GM19238 (cell line): Measurements from ENCODE around the gene PRDM16.

Experiments
- DNase-seq: peaks from one replicate; pipeline ENCODE4 v3.0.0; 2011; ENCODE audit warnings: low spot score; ENCODE audit not compliant: insufficient read length

The PRDM16 gene

GRCh38 chr1:3032371-3033039 lies 36.5 kb upstream of the PRDM16 start:
- no peak for DNase-seq

- DNase-seq: no peak
These were observed 35.8 kb upstream of the PRDM16 start for GRCh38 chr1:3033040-3033789.

- no peak for DNase-seq
These were observed 35.3 kb upstream of the PRDM16 start for GRCh38 chr1:3033790-3034090.

- DNase-seq: no peak
These were observed 34.8 kb upstream of the PRDM16 start for GRCh38 chr1:3034162-3034561.

- no peak for DNase-seq
These were observed 34.1 kb upstream of the PRDM16 start for GRCh38 chr1:3034728-3035562.

- DNase-seq: no peak
These were observed 33.2 kb upstream of the PRDM16 start for GRCh38 chr1:3035563-3036446.

GRCh38 chr1:3036447-3037280 lies 32.3 kb upstream of the PRDM16 start:
- DNase-seq: no peak

GRCh38 chr1:3037281-3038040 lies 31.5 kb upstream of the PRDM16 start:
- DNase-seq: no peak

- DNase-seq: no peak
These were observed 30.9 kb upstream of the PRDM16 start for GRCh38 chr1:3038113-3038551.

GRCh38 chr1:3038571-3039181 lies 30.3 kb upstream of the PRDM16 start:
- no peak for DNase-seq

- DNase-seq: no peak
These were observed 29.0 kb upstream of the PRDM16 start for GRCh38 chr1:3040004-3040403.

GRCh38 chr1:3042481-3042880 lies 26.5 kb upstream of the PRDM16 start:
- no peak for DNase-seq

GRCh38 chr1:3049164-3049563 lies 19.8 kb upstream of the PRDM16 start:
- no peak for DNase-seq

- no peak for DNase-seq
These were observed 19.1 kb upstream of the PRDM16 start for GRCh38 chr1:3049905-3050304.

- DNase-seq: no peak
These were observed 18.4 kb upstream of the PRDM16 start for GRCh38 chr1:3050603-3051002.

GRCh38 chr1:3051270-3052268 lies 17.4 kb upstream of the PRDM16 start:
- DNase-seq: no peak

GRCh38 chr1:3052501-3052900 lies 16.5 kb upstream of the PRDM16 start:
- no peak for DNase-seq

- DNase-seq: no peak
These were observed 15.5 kb upstream of the PRDM16 start for GRCh38 chr1:3053366-3053980.
